ENCODE data around the gene SPDL1. TPM values are rescaled to one million over a fixed set of nuclear protein-coding genes. Genes with fewer than 3 reads are reported as not detected.

SPDL1 gene
- total RNA-seq, 4 donors from 2014 or later = 4.1 to 19.3 (median 7.6) TPM

DNA sequence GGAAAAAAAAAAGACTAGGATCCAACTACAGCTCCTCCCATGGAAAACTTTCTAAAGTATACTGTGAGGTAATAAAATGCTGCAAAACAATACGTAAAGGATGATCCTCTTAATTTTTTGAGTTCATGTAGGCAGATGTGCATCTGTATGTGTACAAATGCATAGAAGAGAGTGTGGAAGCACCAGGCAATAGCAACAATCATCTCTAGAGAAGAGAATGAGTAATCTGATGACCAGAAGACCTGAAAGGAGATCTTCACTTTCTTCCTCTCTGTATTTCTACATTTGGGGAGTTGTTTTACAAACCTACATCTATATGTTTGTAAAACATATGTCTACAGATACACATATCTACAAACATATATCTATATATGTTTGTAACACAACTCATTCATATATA is 29.3 kb upstream of the SPDL1 start:
- H3K4me1 ChIP-seq = no peaks in the 10 kb centered on the region
- no peaks in the 10 kb centered on the region for H3K36me3 ChIP-seq
- no peak overlapping the region for H3K27ac ChIP-seq
- intact Hi-C loops (cut with DNase I) = loop anchor here (10.0 kb wide), 1 partner anchor 569 kb away; no protein-coding TSS in a partner anchor
- DNase-seq = no peak
- H3K9me3 ChIP-seq = no peaks in the 10 kb centered on the region
- no peaks in the 10 kb centered on the region for H3K27me3 ChIP-seq
- TF ChIP-seq, protein P1, sequence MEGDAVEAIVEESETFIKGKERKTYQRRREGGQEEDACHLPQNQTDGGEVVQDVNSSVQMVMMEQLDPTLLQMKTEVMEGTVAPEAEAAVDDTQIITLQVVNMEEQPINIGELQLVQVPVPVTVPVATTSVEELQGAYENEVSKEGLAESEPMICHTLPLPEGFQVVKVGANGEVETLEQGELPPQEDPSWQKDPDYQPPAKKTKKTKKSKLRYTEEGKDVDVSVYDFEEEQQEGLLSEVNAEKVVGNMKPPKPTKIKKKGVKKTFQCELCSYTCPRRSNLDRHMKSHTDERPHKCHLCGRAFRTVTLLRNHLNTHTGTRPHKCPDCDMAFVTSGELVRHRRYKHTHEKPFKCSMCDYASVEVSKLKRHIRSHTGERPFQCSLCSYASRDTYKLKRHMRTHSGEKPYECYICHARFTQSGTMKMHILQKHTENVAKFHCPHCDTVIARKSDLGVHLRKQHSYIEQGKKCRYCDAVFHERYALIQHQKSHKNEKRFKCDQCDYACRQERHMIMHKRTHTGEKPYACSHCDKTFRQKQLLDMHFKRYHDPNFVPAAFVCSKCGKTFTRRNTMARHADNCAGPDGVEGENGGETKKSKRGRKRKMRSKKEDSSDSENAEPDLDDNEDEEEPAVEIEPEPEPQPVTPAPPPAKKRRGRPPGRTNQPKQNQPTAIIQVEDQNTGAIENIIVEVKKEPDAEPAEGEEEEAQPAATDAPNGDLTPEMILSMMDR (IDR thresholded peaks at IDR 0.05) = no peak
- TF ChIP-seq POLR2A (IDR thresholded peaks at IDR 0.05) = no peak
- 93 to 96% methylated on average over 1 of the region's 1 CpG for WGBS, 2 donors
- no peak overlapping the region for H3K4me3 ChIP-seq (replicated peaks in 1 of 3)

DNA sequence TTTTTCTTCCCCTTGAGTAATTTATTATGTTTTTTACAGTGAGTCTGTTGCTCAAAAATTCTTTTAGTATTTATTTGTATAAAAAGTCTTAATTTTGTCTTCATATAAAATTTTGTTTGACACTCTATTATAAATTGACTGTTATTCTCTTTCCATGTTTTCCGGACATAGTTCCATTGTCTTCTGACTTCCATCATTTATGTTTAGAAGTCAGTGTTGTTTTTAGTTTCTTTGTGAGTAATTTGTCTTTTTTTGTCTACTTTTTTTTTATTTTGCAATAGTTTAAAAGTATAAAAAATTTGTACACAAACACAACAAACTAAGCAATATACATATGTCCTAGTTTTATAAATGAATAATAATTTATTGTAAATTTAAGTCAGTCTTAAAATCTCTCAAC is 25.7 kb upstream of the SPDL1 start:
- WGBS, 2 donors = 88 to 90% methylated on average over 1 of the region's 1 CpG

DNA sequence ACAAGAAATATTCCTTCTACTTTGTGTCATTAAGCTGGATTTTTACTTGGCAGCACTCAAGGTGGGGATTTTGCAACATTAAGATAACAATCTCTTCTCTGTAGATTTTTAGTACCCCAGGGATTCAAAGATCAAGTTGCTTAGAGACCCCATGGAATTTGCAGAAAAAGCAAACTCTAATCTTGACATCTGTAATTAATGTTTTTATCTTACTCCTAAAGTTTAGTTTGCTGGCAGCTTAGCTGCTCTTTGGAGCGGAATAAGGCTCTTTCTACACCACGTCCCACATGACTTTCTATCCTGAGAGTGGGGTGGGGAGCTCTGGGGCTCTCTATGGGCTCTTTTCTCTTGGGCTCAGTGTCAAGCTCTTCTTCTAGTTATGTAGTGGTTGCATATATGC is 21.7 kb upstream of the SPDL1 start:
- Histone ChIP-seq H3K27me3 (no peaks in the 10 kb centered on the region), H3K4me3 (replicated peaks in 1 of 3) (no peak overlapping the region), H3K4me1 (peaks cover 22 to 25% of the 10 kb centered on the region in 2 donors), H3K9me3 (no peaks in the 10 kb centered on the region), H3K36me3 (no peaks in the 10 kb centered on the region), H3K27ac (peak overlapping the region; percentile 16 to 69 (median 32))
- TF ChIP-seq, protein P1 (IDR thresholded peaks at IDR 0.05) = no peak
- 23 to 24% methylated on average over 2 of the region's 2 CpGs for WGBS, 2 donors
- DNase-seq = peak; percentile 62 to 67
- intact Hi-C loops (cut with DNase I) = no loop called here

More for the DNA sequence above, 25.7 kb upstream of the SPDL1 start:
- no peak overlapping the region for H3K4me3 ChIP-seq (replicated peaks in 1 of 3)
- intact Hi-C loops (cut with DNase I) = loop anchor here (10.0 kb wide), 1 partner anchor 573 kb away; no protein-coding TSS in a partner anchor
- TF ChIP-seq, protein P1 (IDR thresholded peaks at IDR 0.05) = no peak
- TF ChIP-seq POLR2A (IDR thresholded peaks at IDR 0.05) = no peak
- peaks cover 18 to 21% of the 10 kb centered on the region in 2 donors for H3K4me1 ChIP-seq
- H3K36me3 ChIP-seq = no peaks in the 10 kb centered on the region
- no peaks in the 10 kb centered on the region for H3K27me3 ChIP-seq
- no peaks in the 10 kb centered on the region for H3K9me3 ChIP-seq
- no peak overlapping the region for H3K27ac ChIP-seq
- no peak for DNase-seq

DNA sequence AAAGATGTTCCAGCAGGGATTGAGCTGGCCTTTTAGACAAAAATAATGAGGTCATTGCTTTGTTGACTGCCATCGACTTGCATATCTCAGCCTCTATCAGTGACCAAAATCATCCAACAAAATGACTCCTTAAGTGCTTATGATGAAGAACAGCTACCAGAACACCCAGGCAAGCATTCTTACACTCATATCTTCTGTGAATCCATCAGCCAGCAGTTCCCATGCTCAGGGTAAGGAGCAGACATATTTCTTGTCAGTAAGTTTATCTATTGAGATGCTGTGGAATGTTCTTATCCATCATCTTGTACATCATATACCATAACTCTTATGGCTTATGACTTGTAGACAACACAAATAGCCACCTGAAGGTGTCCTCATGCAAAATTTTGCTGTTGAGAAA is 20.2 kb upstream of the SPDL1 start:
- H3K4me3 ChIP-seq (replicated peaks in 1 of 3) = no peak overlapping the region
- 41 to 57% methylated on average over 1 of the region's 1 CpG for WGBS, 2 donors
- no peaks in the 10 kb centered on the region for H3K36me3 ChIP-seq
- H3K27ac ChIP-seq = no peak overlapping the region
- H3K27me3 ChIP-seq = no peaks in the 10 kb centered on the region
- H3K4me1 ChIP-seq = peaks cover 22 to 25% of the 10 kb centered on the region in 2 donors
- no peaks in the 10 kb centered on the region for H3K9me3 ChIP-seq
- DNase-seq = no peak
- TF ChIP-seq, protein P1 (IDR thresholded peaks at IDR 0.05) = no peak
- no peak for TF ChIP-seq POLR2A (IDR thresholded peaks at IDR 0.05)
- intact Hi-C loops (cut with DNase I) = no loop called here

DNA sequence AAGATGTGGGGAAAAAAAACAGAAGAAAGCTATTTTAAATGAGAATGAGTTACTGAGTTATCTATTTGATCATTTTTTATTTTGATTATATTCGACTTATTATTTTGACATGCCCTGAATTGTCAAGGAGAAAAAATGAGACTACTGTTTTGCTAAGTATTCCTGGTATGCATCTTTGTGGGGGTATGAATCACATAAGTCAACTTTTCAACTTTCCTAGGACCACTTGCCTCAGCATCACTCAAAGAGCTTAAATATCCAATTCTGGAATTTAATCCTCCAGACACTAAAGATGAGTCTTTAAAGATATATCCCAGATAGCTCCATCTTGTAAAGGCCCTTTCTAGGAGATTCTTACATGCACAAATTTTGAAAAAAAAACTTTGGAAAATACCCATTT is 17.4 kb upstream of the SPDL1 start:
- no peaks in the 10 kb centered on the region for H3K9me3 ChIP-seq
- no peak for DNase-seq
- no peak overlapping the region for H3K4me3 ChIP-seq (replicated peaks in 1 of 3)
- intact Hi-C loops (cut with DNase I) = no loop called here
- H3K27ac ChIP-seq = no peak overlapping the region
- H3K27me3 ChIP-seq = no peaks in the 10 kb centered on the region
- H3K4me1 ChIP-seq = peaks cover 16 to 22% of the 10 kb centered on the region in 2 donors
- no peak for TF ChIP-seq POLR2A (IDR thresholded peaks at IDR 0.05)
- no peaks in the 10 kb centered on the region for H3K36me3 ChIP-seq
- WGBS, 2 donors = 73 to 82% methylated on average over 1 of the region's 1 CpG

DNA sequence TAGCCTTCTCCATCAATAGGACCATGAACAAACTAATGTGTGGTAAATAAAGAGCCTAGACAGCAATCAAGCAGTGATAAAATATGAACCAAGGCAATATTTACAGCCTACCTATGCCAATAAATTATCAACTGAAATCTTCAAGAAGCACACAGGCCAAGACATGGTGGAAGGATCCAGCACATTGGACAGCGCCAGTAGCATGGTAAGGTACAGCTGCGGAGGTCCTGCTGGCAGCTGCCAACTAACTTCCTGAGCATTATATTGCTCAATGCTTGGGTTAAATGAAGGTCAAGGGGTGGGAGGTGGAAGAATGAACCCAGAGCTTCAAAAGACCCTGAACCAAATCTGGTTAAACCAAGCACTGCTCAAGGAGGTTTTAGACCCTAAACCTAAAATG is 16.5 kb upstream of the SPDL1 start:
- H3K36me3 ChIP-seq = no peaks in the 10 kb centered on the region
- H3K27ac ChIP-seq = no peak overlapping the region
- DNase-seq = peak in 1 of 2 donors; percentile 27
- H3K9me3 ChIP-seq = no peaks in the 10 kb centered on the region
- intact Hi-C loops (cut with DNase I) = no loop called here
- peaks cover 15 to 16% of the 10 kb centered on the region in 2 donors for H3K4me1 ChIP-seq
- TF ChIP-seq, protein P1 (IDR thresholded peaks at IDR 0.05) = no peak
- no peaks in the 10 kb centered on the region for H3K27me3 ChIP-seq
- 65 to 71% methylated on average over 2 of the region's 2 CpGs for WGBS, 2 donors
- H3K4me3 ChIP-seq (replicated peaks in 1 of 3) = no peak overlapping the region
